HepG2 (cell line): ENCODE results near the gene SAMD13.

Source experiments
- CSRNP1 ChIP-seq: sonication (generic); formaldehyde crosslinking; IDR thresholded peaks from 2 replicates; pipeline ENCODE4 v1.8.1; 2023; ENCODE audit warnings: mild to moderate bottlenecking, missing genetic modification reagents
- EZH2 ChIP-seq: conservative IDR thresholded peaks from 2 replicates; pipeline ENCODE4 v1.6.1; 2012; ENCODE audit warnings: mild to moderate bottlenecking, low read depth, low read length, moderate library complexity
- NCOA1 ChIP-seq: sonication (generic); formaldehyde crosslinking; IDR thresholded peaks from 2 replicates; pipeline ENCODE4 v1.9.0; 2021; ENCODE audit warnings: missing genetic modification reagents

- TF ChIP-seq NCOA1 (CRISPR knock-in tag) = no peak
- no peak for TF ChIP-seq EZH2
- no peak for TF ChIP-seq CSRNP1 (CRISPR knock-in tag)
Observed at GRCh38 chr1:84291882-84292655, 9.4 kb upstream of the SAMD13 start.
